SK-MEL-5 (cell line): ENCODE measurements around the gene EHMT1. TPM values are rescaled to one million over a fixed set of nuclear protein-coding genes. Genes with fewer than 3 reads are reported as not detected.

Experiments
- DNase-seq: peaks from one replicate; pipeline ENCODE4 v3.0.0-alpha.2; 2016; ENCODE audit warnings: low read depth, low spot score
- in situ Hi-C: cut with HindIII; loops from 2 replicates; pipeline ENCODE4 v1.10.0; 2016; ENCODE audit warnings: low sequenced_read_pairs, high pct_unique_total_duplicates, low pct_unique_long_range_greater_than_20kb
- total RNA-seq: library from RNA; depleted of rRNA; stranded (reverse); fragments of >200 nt; shearing (Covaris generic); gene quantifications from 2 replicates; pipeline ENCODE4 v1.2.3, GENCODE V29; 2014

The EHMT1 gene
- total RNA-seq, 1 experiment from 2014 or later, result 18.5 TPM

GRCh38 chr9:137632230-137633161 is 13.7 kb downstream of the EHMT1 start:
- in situ Hi-C loops, result no loop called here
- DNase-seq, result no peak

- DNase-seq, result no peak
- in situ Hi-C loops, result no loop called here
Measured at GRCh38 chr9:137634016-137634415, 15.2 kb downstream of the EHMT1 start.

GRCh38 chr9:137638680-137639079 is 19.9 kb downstream of the EHMT1 start:
- in situ Hi-C loops, result no loop called here
- DNase-seq, result no peak

- in situ Hi-C loops, result no loop called here
- DNase-seq, result no peak
Measured at GRCh38 chr9:137639303-137640051, 20.7 kb downstream of the EHMT1 start.

GRCh38 chr9:137640862-137641261 is 22.1 kb downstream of the EHMT1 start:
- in situ Hi-C loops, result no loop called here
- no peak for DNase-seq

GRCh38 chr9:137642118-137642601 is 23.4 kb downstream of the EHMT1 start:
- in situ Hi-C loops, result no loop called here
- DNase-seq, result no peak

GRCh38 chr9:137642892-137643291 is 24.1 kb downstream of the EHMT1 start:
- DNase-seq, result no peak
- in situ Hi-C loops, result no loop called here

- DNase-seq, result no peak
- in situ Hi-C loops, result no loop called here
Measured at GRCh38 chr9:137643921-137644320, 25.1 kb downstream of the EHMT1 start.

GRCh38 chr9:137645211-137645610 is 26.4 kb downstream of the EHMT1 start:
- in situ Hi-C loops, result no loop called here
- no peak for DNase-seq

- DNase-seq, result no peak
- in situ Hi-C loops, result no loop called here
Measured at GRCh38 chr9:137646341-137646740, 27.5 kb downstream of the EHMT1 start.

GRCh38 chr9:137647096-137647714 is 28.4 kb downstream of the EHMT1 start:
- no peak for DNase-seq
- in situ Hi-C loops, result no loop called here

GRCh38 chr9:137648396-137648795 is 29.6 kb downstream of the EHMT1 start:
- DNase-seq, result no peak
- in situ Hi-C loops, result no loop called here

- no peak for DNase-seq
- in situ Hi-C loops, result no loop called here
Measured at GRCh38 chr9:137649553-137649952, 30.7 kb downstream of the EHMT1 start.

GRCh38 chr9:137650259-137650658 is 31.5 kb downstream of the EHMT1 start:
- in situ Hi-C loops, result no loop called here
- DNase-seq, result no peak

- DNase-seq, result no peak
- in situ Hi-C loops, result no loop called here
Measured at GRCh38 chr9:137650779-137651178, 32.0 kb downstream of the EHMT1 start.

GRCh38 chr9:137656416-137656815 is 37.6 kb downstream of the EHMT1 start:
- in situ Hi-C loops, result no loop called here
- no peak for DNase-seq

- in situ Hi-C loops, result no loop called here
- DNase-seq, result no peak
Measured at GRCh38 chr9:137657606-137658005, 38.8 kb downstream of the EHMT1 start.

- DNase-seq, result no peak
- in situ Hi-C loops, result no loop called here
Measured at GRCh38 chr9:137658781-137659180, 40.0 kb downstream of the EHMT1 start.
